Mesenchymal stem cell (in vitro differentiated cells and primary cell): ENCODE results near the gene FCN3.

Source experiments
- DNase-seq: peaks from one replicate; pipeline ENCODE4 v3.0.0-alpha.2; 2013
- H2AFZ ChIP-seq: one replicate; pipeline ENCODE4 v1.6.1; 2013; ENCODE audit warnings: low read depth, mild to moderate bottlenecking, control low read depth, inconsistent platforms, low read length, moderate library complexity
- H2AK5ac ChIP-seq: 2 replicates; pipeline ENCODE4 v1.6.1; 2013; ENCODE audit warnings: low read length, moderate library complexity, mild to moderate bottlenecking, inconsistent platforms; ENCODE audit not compliant: severe bottlenecking
- H2BK120ac ChIP-seq: one replicate; pipeline ENCODE4 v1.6.1; 2013; ENCODE audit warnings: low read depth, mild to moderate bottlenecking, inconsistent platforms, low read length, moderate library complexity
- H2BK12ac ChIP-seq, 2 experiments: one replicate each; pipeline ENCODE4 v1.6.1; 2013; ENCODE audit warnings: inconsistent platforms in 2 of 2, low read length in 2 of 2, mild to moderate bottlenecking in 2 of 2, moderate library complexity in 2 of 2, control low read depth in 1 of 2
- H2BK15ac ChIP-seq: one replicate; pipeline ENCODE4 v1.6.1; 2013; ENCODE audit warnings: mild to moderate bottlenecking, low read depth, inconsistent platforms; ENCODE audit not compliant: poor library complexity, severe bottlenecking
- H2BK5ac ChIP-seq: 2 replicates; pipeline ENCODE4 v1.6.1; 2013; ENCODE audit warnings: low read depth, mild to moderate bottlenecking, low read length, control low read depth, inconsistent platforms; ENCODE audit not compliant: poor library complexity, severe bottlenecking
- H3K14ac ChIP-seq, 2 experiments: one replicate each; pipeline ENCODE4 v1.6.1; 2013; ENCODE audit warnings: inconsistent platforms in 2 of 2, low read length in 2 of 2, control low read depth in 1 of 2, mild to moderate bottlenecking in 1 of 2, moderate library complexity in 1 of 2
- H3K18ac ChIP-seq, 2 experiments: one replicate each; pipeline ENCODE4 v1.6.1; 2013; ENCODE audit warnings: inconsistent platforms in 2 of 2, low read length in 2 of 2, control low read depth in 1 of 2, low read depth in 1 of 2, mild to moderate bottlenecking in 1 of 2
- H3K23ac ChIP-seq, 2 experiments: one replicate each; pipeline ENCODE4 v1.6.1; 2013; ENCODE audit warnings: inconsistent platforms in 2 of 2, low read length in 2 of 2, mild to moderate bottlenecking in 2 of 2, moderate library complexity in 2 of 2, control low read depth in 1 of 2
- H3K27ac ChIP-seq: 2 replicates; pipeline ENCODE4 v1.5.1; 2013; ENCODE audit warnings: mild to moderate bottlenecking, moderate library complexity, low read length, control low read depth, inconsistent platforms; ENCODE audit not compliant: poor library complexity, severe bottlenecking
- H3K27me3 ChIP-seq, 2 experiments: 2 replicates each; pipeline versions ENCODE4 v1.6.1 to v1.7.0; 2013; ENCODE audit warnings: low read length in 2 of 2, mild to moderate bottlenecking in 2 of 2, moderate library complexity in 2 of 2, control low read depth in 1 of 2, inconsistent platforms in 1 of 2; ENCODE audit not compliant: control insufficient read depth in 1 of 2, insufficient read depth in 1 of 2
- H3K36me3 ChIP-seq, 2 experiments: 2 replicates each; pipeline versions ENCODE4 v1.6.1 to v1.7.0; 2013; ENCODE audit warnings: low read length in 2 of 2, control low read depth in 1 of 2, inconsistent platforms in 1 of 2, low read depth in 1 of 2, mild to moderate bottlenecking in 1 of 2; ENCODE audit not compliant: insufficient read depth in 2 of 2, control insufficient read depth in 1 of 2
- H3K4ac ChIP-seq, 2 experiments: one replicate each; pipeline ENCODE4 v1.6.1; 2013; ENCODE audit warnings: inconsistent platforms in 2 of 2, low read length in 2 of 2, mild to moderate bottlenecking in 2 of 2, moderate library complexity in 2 of 2, control low read depth in 1 of 2, low read depth in 1 of 2
- H3K4me1 ChIP-seq: 2 replicates; pipeline ENCODE4 v1.6.1; 2013; ENCODE audit warnings: low read depth, low read length, control low read depth; ENCODE audit not compliant: control insufficient read depth, insufficient read depth
- H3K4me2 ChIP-seq: 2 replicates; pipeline ENCODE4 v1.6.1; 2013; ENCODE audit warnings: low read length, mild to moderate bottlenecking, inconsistent platforms; ENCODE audit not compliant: poor library complexity, severe bottlenecking
- H3K4me3 ChIP-seq, 2 experiments: 2 replicates each; pipeline versions ENCODE4 v1.5.1 to v1.7.0; 2013; ENCODE audit warnings: low read length in 2 of 2, mild to moderate bottlenecking in 2 of 2, control low read depth in 1 of 2, low read depth in 1 of 2; ENCODE audit not compliant: insufficient read depth in 1 of 2
- H3K79me1 ChIP-seq: replicated peaks from 2 replicates; pipeline ENCODE4 v1.6.1; 2013; ENCODE audit warnings: mild to moderate bottlenecking, control low read depth, low read length, inconsistent platforms; ENCODE audit not compliant: poor library complexity, severe bottlenecking
- H3K9ac ChIP-seq: 2 replicates; pipeline ENCODE4 v1.7.0; 2013; ENCODE audit warnings: mild to moderate bottlenecking, low read length, moderate library complexity
- H3K9me3 ChIP-seq: 2 replicates; pipeline ENCODE4 v1.7.0; 2013; ENCODE audit warnings: mild to moderate bottlenecking, low read length; ENCODE audit not compliant: control insufficient read depth
- H4K8ac ChIP-seq: one replicate; pipeline ENCODE4 v1.6.1; 2013; ENCODE audit warnings: inconsistent platforms, mild to moderate bottlenecking, low read length, moderate library complexity
- H4K91ac ChIP-seq: one replicate; pipeline ENCODE4 v1.6.1; 2013; ENCODE audit warnings: mild to moderate bottlenecking, low read length, inconsistent platforms
- WGBS: methylation state at CpG from one replicate; pipeline ENCODE4 v1.1.7; 2013; ENCODE audit warnings: mixed read lengths; 5-methylcytosine and 5-hydroxymethylcytosine counted together

The FCN3 gene

GRCh38 chr1:27381969-27382762 is 7.5 kb upstream of the FCN3 start:
- Histone ChIP-seq H2BK5ac (no peak overlapping the region), H3K27me3 (peaks cover 21 to 27% of the 10 kb centered on the region in 2 experiments), H3K18ac (no peak overlapping the region), H3K4ac (no peak overlapping the region), H2BK15ac (no peak overlapping the region), H3K79me1 (no peaks in the 10 kb centered on the region), H4K8ac (no peak overlapping the region), H3K27ac (no peak overlapping the region), H2AK5ac (no peak overlapping the region), H2AFZ (no peak overlapping the region), H3K9ac (no peak overlapping the region), H3K23ac (no peak overlapping the region), H3K4me3 (no peak overlapping the region), H2BK12ac (no peak overlapping the region), H3K36me3 (no peaks in the 10 kb centered on the region), H3K4me1 (peaks cover 5% of the 10 kb centered on the region), H3K9me3 (no peaks in the 10 kb centered on the region), H2BK120ac (no peak overlapping the region), H3K14ac (no peak overlapping the region), H3K4me2 (no peak overlapping the region), H4K91ac (no peak overlapping the region)
- WGBS: 94% methylated on average over 9 of the region's 18 CpGs
- DNase-seq: no peak

GRCh38 chr1:27380766-27381733 is 6.4 kb upstream of the FCN3 start:
- Histone ChIP-seq H2AFZ (no peak overlapping the region), H3K36me3 (no peaks in the 10 kb centered on the region), H3K9ac (no peak overlapping the region), H3K9me3 (no peaks in the 10 kb centered on the region), H2AK5ac (no peak overlapping the region), H3K4me3 (no peak overlapping the region), H2BK12ac (no peak overlapping the region), H4K91ac (peak overlapping the region; percentile 11), H3K14ac (no peak overlapping the region), H2BK15ac (no peak overlapping the region), H2BK5ac (no peak overlapping the region), H3K4me1 (peaks cover 5% of the 10 kb centered on the region), H3K27me3 (peaks cover 12 to 27% of the 10 kb centered on the region in 2 experiments), H3K23ac (no peak overlapping the region), H3K4ac (no peak overlapping the region), H3K4me2 (no peak overlapping the region), H3K79me1 (no peaks in the 10 kb centered on the region), H3K18ac (no peak overlapping the region), H3K27ac (no peak overlapping the region), H2BK120ac (no peak overlapping the region), H4K8ac (no peak overlapping the region)
- no peak for DNase-seq
- WGBS: 87% methylated on average over 8 of the region's 12 CpGs

GRCh38 chr1:27380224-27380623 is 5.6 kb upstream of the FCN3 start:
- no peak overlapping the region for H4K91ac ChIP-seq
- peaks cover 5% of the 10 kb centered on the region for H3K4me1 ChIP-seq
- H3K9me3 ChIP-seq: no peaks in the 10 kb centered on the region
- H2BK15ac ChIP-seq: no peak overlapping the region
- no peak overlapping the region for H3K4me2 ChIP-seq
- H3K36me3 ChIP-seq: no peaks in the 10 kb centered on the region
- H3K27ac ChIP-seq: no peak overlapping the region
- H2BK5ac ChIP-seq: no peak overlapping the region
- 90% methylated on average over 4 of the region's 4 CpGs for WGBS
- H3K4ac ChIP-seq: no peak overlapping the region
- no peak overlapping the region for H3K4me3 ChIP-seq
- H3K79me1 ChIP-seq: no peaks in the 10 kb centered on the region
- no peak overlapping the region for H2BK120ac ChIP-seq
- H3K18ac ChIP-seq: no peak overlapping the region
- DNase-seq: no peak
- H2AK5ac ChIP-seq: no peak overlapping the region
- H3K23ac ChIP-seq: no peak overlapping the region
- H3K27me3 ChIP-seq: peaks cover 12 to 27% of the 10 kb centered on the region in 2 experiments
- no peak overlapping the region for H4K8ac ChIP-seq
- no peak overlapping the region for H2BK12ac ChIP-seq
- no peak overlapping the region for H2AFZ ChIP-seq
- H3K14ac ChIP-seq: no peak overlapping the region
- no peak overlapping the region for H3K9ac ChIP-seq

- Histone ChIP-seq H3K14ac (no peak overlapping the region), H3K4ac (no peak overlapping the region), H3K18ac (no peak overlapping the region), H3K4me3 (no peak overlapping the region), H2AFZ (no peak overlapping the region), H3K27ac (no peak overlapping the region), H2AK5ac (no peak overlapping the region), H2BK15ac (no peak overlapping the region), H3K27me3 (peaks cover 12 to 27% of the 10 kb centered on the region in 2 experiments), H3K4me1 (peaks cover 5% of the 10 kb centered on the region), H2BK12ac (no peak overlapping the region), H4K8ac (peak overlapping the region; percentile 21), H4K91ac (no peak overlapping the region), H3K9ac (no peak overlapping the region), H3K4me2 (no peak overlapping the region), H3K36me3 (no peaks in the 10 kb centered on the region), H3K79me1 (no peaks in the 10 kb centered on the region), H2BK5ac (no peak overlapping the region), H3K9me3 (no peaks in the 10 kb centered on the region), H2BK120ac (no peak overlapping the region), H3K23ac (no peak overlapping the region)
- DNase-seq: no peak
- 77% methylated on average over 11 of the region's 11 CpGs for WGBS
Observed at GRCh38 chr1:27379564-27380122, 5.0 kb upstream of the FCN3 start.
